Mesenchymal stem cell (in vitro differentiated cells and primary cell): ENCODE measurements around the gene ALOXE3.

ENCODE experiments used
- DNase-seq: peaks from one replicate; pipeline ENCODE4 v3.0.0-alpha.2; 2013
- H2AFZ ChIP-seq: one replicate; pipeline ENCODE4 v1.6.1; 2013; ENCODE audit warnings: low read depth, mild to moderate bottlenecking, control low read depth, inconsistent platforms, low read length, moderate library complexity
- H2AK5ac ChIP-seq: 2 replicates; pipeline ENCODE4 v1.6.1; 2013; ENCODE audit warnings: low read length, moderate library complexity, mild to moderate bottlenecking, inconsistent platforms; ENCODE audit not compliant: severe bottlenecking
- H2BK120ac ChIP-seq: one replicate; pipeline ENCODE4 v1.6.1; 2013; ENCODE audit warnings: low read depth, mild to moderate bottlenecking, inconsistent platforms, low read length, moderate library complexity
- H2BK12ac ChIP-seq, 2 experiments: one replicate each; pipeline ENCODE4 v1.6.1; 2013; ENCODE audit warnings: inconsistent platforms in 2 of 2, low read length in 2 of 2, mild to moderate bottlenecking in 2 of 2, moderate library complexity in 2 of 2, control low read depth in 1 of 2
- H2BK15ac ChIP-seq: one replicate; pipeline ENCODE4 v1.6.1; 2013; ENCODE audit warnings: mild to moderate bottlenecking, low read depth, inconsistent platforms; ENCODE audit not compliant: poor library complexity, severe bottlenecking
- H2BK5ac ChIP-seq: 2 replicates; pipeline ENCODE4 v1.6.1; 2013; ENCODE audit warnings: low read depth, mild to moderate bottlenecking, low read length, control low read depth, inconsistent platforms; ENCODE audit not compliant: poor library complexity, severe bottlenecking
- H3K14ac ChIP-seq, 2 experiments: one replicate each; pipeline ENCODE4 v1.6.1; 2013; ENCODE audit warnings: inconsistent platforms in 2 of 2, low read length in 2 of 2, control low read depth in 1 of 2, mild to moderate bottlenecking in 1 of 2, moderate library complexity in 1 of 2
- H3K18ac ChIP-seq, 2 experiments: one replicate each; pipeline ENCODE4 v1.6.1; 2013; ENCODE audit warnings: inconsistent platforms in 2 of 2, low read length in 2 of 2, control low read depth in 1 of 2, low read depth in 1 of 2, mild to moderate bottlenecking in 1 of 2
- H3K23ac ChIP-seq, 2 experiments: one replicate each; pipeline ENCODE4 v1.6.1; 2013; ENCODE audit warnings: inconsistent platforms in 2 of 2, low read length in 2 of 2, mild to moderate bottlenecking in 2 of 2, moderate library complexity in 2 of 2, control low read depth in 1 of 2
- H3K27ac ChIP-seq: 2 replicates; pipeline ENCODE4 v1.5.1; 2013; ENCODE audit warnings: mild to moderate bottlenecking, moderate library complexity, low read length, control low read depth, inconsistent platforms; ENCODE audit not compliant: poor library complexity, severe bottlenecking
- H3K27me3 ChIP-seq, 2 experiments: 2 replicates each; pipeline versions ENCODE4 v1.6.1 to v1.7.0; 2013; ENCODE audit warnings: low read length in 2 of 2, mild to moderate bottlenecking in 2 of 2, moderate library complexity in 2 of 2, control low read depth in 1 of 2, inconsistent platforms in 1 of 2; ENCODE audit not compliant: control insufficient read depth in 1 of 2, insufficient read depth in 1 of 2
- H3K36me3 ChIP-seq, 2 experiments: 2 replicates each; pipeline versions ENCODE4 v1.6.1 to v1.7.0; 2013; ENCODE audit warnings: low read length in 2 of 2, control low read depth in 1 of 2, inconsistent platforms in 1 of 2, low read depth in 1 of 2, mild to moderate bottlenecking in 1 of 2; ENCODE audit not compliant: insufficient read depth in 2 of 2, control insufficient read depth in 1 of 2
- H3K4ac ChIP-seq, 2 experiments: one replicate each; pipeline ENCODE4 v1.6.1; 2013; ENCODE audit warnings: inconsistent platforms in 2 of 2, low read length in 2 of 2, mild to moderate bottlenecking in 2 of 2, moderate library complexity in 2 of 2, control low read depth in 1 of 2, low read depth in 1 of 2
- H3K4me1 ChIP-seq: 2 replicates; pipeline ENCODE4 v1.6.1; 2013; ENCODE audit warnings: low read depth, low read length, control low read depth; ENCODE audit not compliant: control insufficient read depth, insufficient read depth
- H3K4me2 ChIP-seq: 2 replicates; pipeline ENCODE4 v1.6.1; 2013; ENCODE audit warnings: low read length, mild to moderate bottlenecking, inconsistent platforms; ENCODE audit not compliant: poor library complexity, severe bottlenecking
- H3K4me3 ChIP-seq, 2 experiments: 2 replicates each; pipeline versions ENCODE4 v1.5.1 to v1.7.0; 2013; ENCODE audit warnings: low read length in 2 of 2, mild to moderate bottlenecking in 2 of 2, control low read depth in 1 of 2, low read depth in 1 of 2; ENCODE audit not compliant: insufficient read depth in 1 of 2
- H3K79me1 ChIP-seq: replicated peaks from 2 replicates; pipeline ENCODE4 v1.6.1; 2013; ENCODE audit warnings: mild to moderate bottlenecking, control low read depth, low read length, inconsistent platforms; ENCODE audit not compliant: poor library complexity, severe bottlenecking
- H3K9ac ChIP-seq: 2 replicates; pipeline ENCODE4 v1.7.0; 2013; ENCODE audit warnings: mild to moderate bottlenecking, low read length, moderate library complexity
- H3K9me3 ChIP-seq: 2 replicates; pipeline ENCODE4 v1.7.0; 2013; ENCODE audit warnings: mild to moderate bottlenecking, low read length; ENCODE audit not compliant: control insufficient read depth
- H4K8ac ChIP-seq: one replicate; pipeline ENCODE4 v1.6.1; 2013; ENCODE audit warnings: inconsistent platforms, mild to moderate bottlenecking, low read length, moderate library complexity
- H4K91ac ChIP-seq: one replicate; pipeline ENCODE4 v1.6.1; 2013; ENCODE audit warnings: mild to moderate bottlenecking, low read length, inconsistent platforms
- WGBS: methylation state at CpG from one replicate; pipeline ENCODE4 v1.1.7; 2013; ENCODE audit warnings: mixed read lengths; 5-methylcytosine and 5-hydroxymethylcytosine counted together

The ALOXE3 gene

DNA sequence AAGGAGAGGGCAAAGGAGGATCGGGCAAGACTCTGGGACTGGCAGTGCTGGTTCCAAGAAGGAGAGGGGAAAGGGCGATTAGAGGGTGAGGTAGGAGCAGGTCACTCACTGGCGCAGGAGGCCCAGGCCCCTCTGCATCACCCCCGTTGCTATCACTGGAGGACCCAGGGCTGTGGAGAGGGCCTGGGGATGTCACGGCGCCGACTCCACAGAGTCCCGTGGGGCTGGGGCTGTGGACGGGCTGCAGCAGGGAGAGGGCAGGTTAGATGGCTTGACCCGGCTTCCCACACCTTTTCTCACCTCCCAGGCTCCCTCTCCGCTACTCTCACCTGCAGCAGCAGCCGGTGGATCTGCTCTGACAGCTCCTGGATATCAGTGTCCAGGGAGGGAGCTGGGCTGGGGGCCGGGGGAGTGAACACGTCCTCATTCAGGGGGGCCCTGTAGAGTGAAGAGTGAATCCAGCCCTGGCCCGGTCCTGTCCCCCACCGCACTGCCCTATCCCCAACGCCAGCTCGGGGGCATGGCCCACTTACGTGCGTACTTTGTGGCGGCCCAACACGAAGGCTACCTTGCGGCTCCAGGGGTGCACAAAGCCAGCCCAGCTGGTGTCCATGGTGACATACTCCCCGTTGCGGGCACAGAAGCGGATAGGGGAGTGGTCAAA is 29.0 kb upstream of the ALOXE3 start:
- H4K91ac ChIP-seq = peak overlapping the region; percentile 10
- H2AFZ ChIP-seq = no peak overlapping the region
- no peak for DNase-seq
- H2BK12ac ChIP-seq = no peak overlapping the region
- peaks cover 69 to 81% of the 10 kb centered on the region in 2 experiments for H3K36me3 ChIP-seq
- H2AK5ac ChIP-seq = no peak overlapping the region
- no peaks in the 10 kb centered on the region for H3K9me3 ChIP-seq
- no peak overlapping the region for H3K4me3 ChIP-seq
- no peak overlapping the region for H3K9ac ChIP-seq
- no peak overlapping the region for H3K27ac ChIP-seq
- H3K4ac ChIP-seq = no peak overlapping the region
- H3K79me1 ChIP-seq = peaks cover 38% of the 10 kb centered on the region
- no peak overlapping the region for H3K18ac ChIP-seq
- H3K27me3 ChIP-seq = no peaks in the 10 kb centered on the region
- H3K4me1 ChIP-seq = peaks cover 20% of the 10 kb centered on the region
- no peak overlapping the region for H3K14ac ChIP-seq
- H3K4me2 ChIP-seq = no peak overlapping the region
- no peak overlapping the region for H2BK15ac ChIP-seq
- no peak overlapping the region for H3K23ac ChIP-seq
- H2BK5ac ChIP-seq = no peak overlapping the region
- 94% methylated on average over 25 of the region's 26 CpGs for WGBS
- no peak overlapping the region for H4K8ac ChIP-seq
- H2BK120ac ChIP-seq = no peak overlapping the region

DNA sequence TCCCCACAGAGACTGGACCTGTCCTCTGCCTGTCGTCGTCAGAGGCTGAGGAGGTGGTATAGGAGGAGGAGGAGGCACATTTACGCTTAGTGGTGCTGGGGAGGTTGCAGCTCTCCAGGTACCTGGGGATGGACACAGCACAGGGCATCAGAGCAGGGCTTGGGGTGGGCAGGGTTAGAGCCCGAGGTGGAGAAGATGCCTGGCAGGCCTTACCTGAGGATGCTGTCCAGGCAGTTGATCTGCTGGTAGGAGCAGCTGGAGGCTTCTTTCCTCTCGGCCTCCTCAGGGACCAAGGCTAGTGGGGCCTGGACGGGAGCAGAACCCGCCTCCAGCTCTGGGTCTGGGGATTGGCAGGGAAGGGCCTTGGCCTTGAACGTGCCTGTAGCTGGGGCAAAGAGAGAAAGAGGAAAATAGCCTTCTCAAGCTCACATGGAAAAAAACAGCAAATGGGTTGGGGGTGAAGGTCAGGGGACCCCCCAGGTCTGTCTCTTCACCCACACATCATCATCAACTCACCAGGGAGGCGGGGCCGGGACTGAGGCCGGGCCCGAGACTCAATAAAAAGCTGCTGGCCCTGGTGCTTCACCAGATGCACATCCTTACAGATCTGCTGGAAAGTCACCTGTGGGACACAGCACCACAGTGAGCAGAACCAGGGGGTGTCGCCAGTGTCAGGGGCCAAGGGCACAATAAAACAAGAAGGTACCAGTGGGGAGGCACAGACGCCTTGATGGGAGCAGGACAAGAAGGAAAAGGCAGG is 28.2 kb upstream of the ALOXE3 start:
- Histone ChIP-seq H3K4me1 (peaks cover 14% of the 10 kb centered on the region), H3K4me2 (no peak overlapping the region), H2AK5ac (no peak overlapping the region), H3K9me3 (no peaks in the 10 kb centered on the region), H3K4me3 (no peak overlapping the region), H2BK5ac (no peak overlapping the region), H4K91ac (no peak overlapping the region), H2AFZ (no peak overlapping the region), H3K18ac (no peak overlapping the region), H2BK12ac (no peak overlapping the region), H3K4ac (no peak overlapping the region), H3K23ac (no peak overlapping the region), H2BK120ac (no peak overlapping the region), H3K9ac (no peak overlapping the region), H4K8ac (no peak overlapping the region), H3K36me3 (peaks cover 76 to 88% of the 10 kb centered on the region in 2 experiments), H3K14ac (no peak overlapping the region), H3K27ac (no peak overlapping the region), H3K27me3 (no peaks in the 10 kb centered on the region), H3K79me1 (peaks cover 38% of the 10 kb centered on the region), H2BK15ac (no peak overlapping the region)
- WGBS = 97% methylated on average over 13 of the region's 14 CpGs
- no peak for DNase-seq

GRCh38 chr17:8145811-8146210 is 27.5 kb upstream of the ALOXE3 start:
- Histone ChIP-seq H4K8ac (no peak overlapping the region), H2BK15ac (no peak overlapping the region), H3K27ac (no peak overlapping the region), H3K4ac (no peak overlapping the region), H2AFZ (no peak overlapping the region), H3K4me2 (no peak overlapping the region), H2BK12ac (no peak overlapping the region), H2BK5ac (no peak overlapping the region), H3K79me1 (peaks cover 38% of the 10 kb centered on the region), H3K27me3 (no peaks in the 10 kb centered on the region), H3K18ac (no peak overlapping the region), H3K23ac (no peak overlapping the region), H3K9ac (no peak overlapping the region), H3K14ac (no peak overlapping the region), H4K91ac (peak overlapping the region; percentile 46), H3K4me3 (no peak overlapping the region), H2BK120ac (no peak overlapping the region), H2AK5ac (no peak overlapping the region), H3K4me1 (peaks cover 8% of the 10 kb centered on the region), H3K36me3 (peaks cover 83 to 94% of the 10 kb centered on the region in 2 experiments), H3K9me3 (no peaks in the 10 kb centered on the region)
- DNase-seq = no peak
- WGBS = 93% methylated on average over 9 of the region's 12 CpGs

DNA sequence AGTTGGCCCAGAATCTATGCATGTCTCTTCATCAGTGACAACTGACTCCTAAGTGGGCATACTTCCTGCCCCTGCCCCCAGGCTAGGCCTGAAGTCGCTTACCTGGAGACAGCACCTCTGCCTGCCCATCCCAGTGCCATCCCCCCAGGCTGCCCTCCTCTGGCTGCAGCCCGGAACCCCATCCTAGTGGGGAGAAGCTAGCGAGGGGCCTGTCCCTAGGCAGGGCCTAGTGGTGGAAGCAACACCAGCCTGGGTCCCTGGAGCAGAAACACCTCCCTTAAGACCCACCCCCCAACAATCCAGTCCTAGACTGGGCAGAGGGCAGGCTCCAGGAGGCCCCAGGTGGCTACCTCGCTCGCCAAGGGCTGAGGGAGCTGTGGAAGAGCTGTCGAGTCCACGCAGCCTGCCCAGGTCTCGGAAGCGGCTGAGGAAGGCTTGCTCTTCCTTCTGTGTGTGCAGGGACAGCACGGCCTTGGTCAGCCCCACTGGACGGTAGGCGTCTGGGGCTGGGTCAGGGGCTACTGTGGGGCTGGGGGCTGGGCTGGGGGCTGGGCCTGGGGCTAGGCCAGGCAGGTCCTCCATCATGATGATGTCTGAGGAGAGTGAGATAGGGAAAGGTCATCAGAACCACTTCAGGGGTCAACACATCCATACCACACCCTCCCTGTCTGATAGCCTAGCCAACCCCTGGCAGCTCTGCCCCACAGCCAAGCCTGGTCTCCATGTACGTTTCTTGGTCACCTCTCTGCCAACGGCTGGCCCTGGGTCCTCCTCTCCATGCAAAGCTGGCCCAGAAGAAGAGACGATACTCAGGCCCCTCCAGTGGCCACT is 26.3 kb upstream of the ALOXE3 start:
- no peak overlapping the region for H3K23ac ChIP-seq
- H3K4me1 ChIP-seq = peaks cover under 1% of the 10 kb centered on the region
- no peak overlapping the region for H2BK5ac ChIP-seq
- H2BK15ac ChIP-seq = no peak overlapping the region
- no peak overlapping the region for H3K9ac ChIP-seq
- no peak overlapping the region for H3K4me2 ChIP-seq
- H3K4ac ChIP-seq = no peak overlapping the region
- no peak overlapping the region for H3K27ac ChIP-seq
- H2AK5ac ChIP-seq = no peak overlapping the region
- no peak overlapping the region for H2AFZ ChIP-seq
- DNase-seq = no peak
- no peak overlapping the region for H4K91ac ChIP-seq
- no peak overlapping the region for H4K8ac ChIP-seq
- H2BK120ac ChIP-seq = no peak overlapping the region
- H2BK12ac ChIP-seq = no peak overlapping the region
- no peak overlapping the region for H3K14ac ChIP-seq
- 97% methylated on average over 12 of the region's 15 CpGs for WGBS
- peaks cover 28% of the 10 kb centered on the region for H3K79me1 ChIP-seq
- no peaks in the 10 kb centered on the region for H3K9me3 ChIP-seq
- H3K18ac ChIP-seq = no peak overlapping the region
- H3K27me3 ChIP-seq = no peaks in the 10 kb centered on the region
- no peak overlapping the region for H3K4me3 ChIP-seq
- H3K36me3 ChIP-seq = peaks cover 86 to 96% of the 10 kb centered on the region in 2 experiments
